Urinary bladder (tissue), 4 donors: Measurements from ENCODE around the gene DNAJB12. TPM values are rescaled to one million over a fixed set of nuclear protein-coding genes. Genes with fewer than 3 reads are reported as not detected.

ENCODE experiments used
- DNase-seq: peaks from one replicate; pipeline ENCODE4 v3.0.0-alpha.2; 2015; ENCODE audit errors: extremely low spot score
- H3K27ac ChIP-seq: one replicate; pipeline ENCODE4 v1.5.1; 2013; ENCODE audit warnings: low read depth, mild to moderate bottlenecking, moderate library complexity
- H3K36me3 ChIP-seq: one replicate; pipeline ENCODE4 v1.6.1; 2013; ENCODE audit warnings: mild to moderate bottlenecking, moderate library complexity; ENCODE audit not compliant: insufficient read depth
- H3K4me1 ChIP-seq: one replicate; pipeline ENCODE4 v1.6.1; 2013; ENCODE audit warnings: mild to moderate bottlenecking, moderate library complexity; ENCODE audit not compliant: insufficient read depth
- H3K4me3 ChIP-seq: one replicate; pipeline ENCODE4 v1.5.1; 2013; ENCODE audit warnings: low read depth, low read length
- WGBS: extraction: QIAGEN DNeasy Blood & Tissue Kit; methylation state at CpG from one replicate; pipeline ENCODE4 v1.1.7; 2013; 5-methylcytosine and 5-hydroxymethylcytosine counted together
- polyA plus RNA-seq: library from polyadenylated mRNA; stranded (reverse); fragments of 200-250 nt; gene quantifications from one replicate; pipeline ENCODE4 v1.2.3, GENCODE V29; 2013
- total RNA-seq: library from RNA; depleted of rRNA; stranded (reverse); fragments of >200 nt; gene quantifications from one replicate; pipeline ENCODE4 v1.2.3, GENCODE V29; 2014
- donor health status: healthy with polysubstance abuse.
- donor health status: healthy.

DNAJB12 gene
- total and polyA plus RNA-seq, 2 donors: 21.9 to 26.7 TPM

DNA sequence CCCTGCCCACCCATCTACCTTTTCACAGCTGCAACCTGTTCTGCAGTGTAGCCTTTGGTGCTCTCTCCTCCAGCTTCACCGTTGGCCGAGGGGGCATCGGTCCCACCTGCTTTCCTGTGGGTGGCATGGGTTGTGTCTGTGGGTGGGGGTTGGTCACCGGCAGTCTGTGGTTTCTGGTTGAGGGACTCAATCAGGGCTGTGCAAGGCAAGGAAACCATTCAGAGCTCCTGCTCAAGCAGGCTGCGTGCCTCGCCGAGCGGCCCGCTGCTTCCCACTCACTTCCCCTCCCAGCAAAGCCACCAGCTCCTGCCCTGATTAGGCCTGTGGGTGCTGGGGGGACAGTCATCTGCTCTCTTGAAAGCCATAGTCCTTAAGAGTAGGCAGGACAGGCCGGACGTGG lies 9.8 kb downstream of the DNAJB12 start:
- DNase-seq: no peak
- H3K36me3 ChIP-seq: peaks cover 5% of the 10 kb centered on the region
- no peaks in the 10 kb centered on the region for H3K4me1 ChIP-seq
- H3K27ac ChIP-seq: no peak overlapping the region
- H3K4me3 ChIP-seq: no peak overlapping the region
- 91% methylated on average over 11 of the region's 11 CpGs for WGBS

GRCh38 chr10:72342911-72343310 lies 11.8 kb downstream of the DNAJB12 start:
- Histone ChIP-seq H3K36me3 (no peaks in the 10 kb centered on the region), H3K4me3 (no peak overlapping the region), H3K4me1 (no peaks in the 10 kb centered on the region), H3K27ac (no peak overlapping the region)
- DNase-seq: no peak
- WGBS: 93% methylated on average over 5 of the region's 5 CpGs

DNA sequence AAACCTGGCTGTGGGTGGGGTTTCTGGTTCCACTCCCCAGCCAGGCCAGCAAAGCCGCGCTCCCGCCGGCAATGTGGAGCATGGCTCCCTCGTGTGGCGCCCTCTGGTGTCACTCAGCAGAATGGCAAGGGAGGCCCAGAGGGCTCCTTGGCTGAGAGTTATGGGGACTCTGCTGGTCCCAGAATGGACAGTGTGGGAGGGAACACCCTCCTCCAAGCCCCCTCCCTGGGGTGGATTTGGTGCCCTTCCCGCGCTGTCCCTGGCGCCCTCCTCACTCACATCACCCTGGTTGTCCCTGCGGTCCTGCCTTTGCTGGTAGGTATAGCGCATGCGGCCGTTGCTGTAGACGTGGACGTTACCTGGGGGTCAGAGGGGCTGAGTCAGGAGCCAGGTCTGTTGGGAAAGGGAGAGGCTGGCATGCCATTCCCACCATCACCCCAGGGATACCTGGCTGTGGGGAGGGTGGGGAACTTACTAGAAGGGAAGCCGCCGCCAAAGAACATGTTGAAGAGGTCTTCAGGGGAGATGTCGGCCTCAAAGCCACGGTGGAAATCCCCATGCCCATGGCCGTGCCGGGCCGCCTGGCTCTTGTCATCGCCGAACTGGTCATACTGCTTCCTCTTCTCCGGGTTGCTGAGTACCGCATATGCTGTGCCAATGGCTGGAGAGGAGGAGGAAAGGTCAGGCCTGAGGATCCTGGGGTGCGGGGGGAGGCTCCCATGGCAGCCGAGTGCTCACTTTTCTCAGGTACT lies 14.0 kb downstream of the DNAJB12 start:
- 68% methylated on average over 28 of the region's 28 CpGs for WGBS
- H3K4me3 ChIP-seq: no peak overlapping the region
- no peak overlapping the region for H3K27ac ChIP-seq
- no peaks in the 10 kb centered on the region for H3K4me1 ChIP-seq
- DNase-seq: no peak
- no peaks in the 10 kb centered on the region for H3K36me3 ChIP-seq

DNA sequence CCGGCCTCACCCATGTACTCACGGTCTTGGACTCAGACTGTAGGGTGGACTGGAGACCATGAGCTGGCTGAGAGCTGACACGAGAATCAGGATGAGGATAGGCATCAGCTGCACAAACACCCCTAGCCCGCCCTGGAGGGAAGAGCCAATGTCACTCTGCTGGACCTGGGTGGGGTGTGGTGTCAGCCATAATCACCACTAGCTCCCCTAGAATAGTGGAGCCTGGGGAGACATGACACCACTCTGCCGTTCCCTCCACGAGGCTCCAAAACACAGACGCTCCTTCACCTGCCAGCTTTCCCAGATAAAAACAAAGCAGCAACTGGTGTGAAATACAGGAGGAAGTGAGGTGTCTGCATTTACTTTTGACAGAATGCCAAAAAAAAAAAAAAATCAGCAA lies 16.5 kb downstream of the DNAJB12 start:
- DNase-seq: no peak
- no peaks in the 10 kb centered on the region for H3K36me3 ChIP-seq
- H3K27ac ChIP-seq: no peak overlapping the region
- H3K4me3 ChIP-seq: no peak overlapping the region
- 91% methylated on average over 7 of the region's 7 CpGs for WGBS
- no peaks in the 10 kb centered on the region for H3K4me1 ChIP-seq

DNA sequence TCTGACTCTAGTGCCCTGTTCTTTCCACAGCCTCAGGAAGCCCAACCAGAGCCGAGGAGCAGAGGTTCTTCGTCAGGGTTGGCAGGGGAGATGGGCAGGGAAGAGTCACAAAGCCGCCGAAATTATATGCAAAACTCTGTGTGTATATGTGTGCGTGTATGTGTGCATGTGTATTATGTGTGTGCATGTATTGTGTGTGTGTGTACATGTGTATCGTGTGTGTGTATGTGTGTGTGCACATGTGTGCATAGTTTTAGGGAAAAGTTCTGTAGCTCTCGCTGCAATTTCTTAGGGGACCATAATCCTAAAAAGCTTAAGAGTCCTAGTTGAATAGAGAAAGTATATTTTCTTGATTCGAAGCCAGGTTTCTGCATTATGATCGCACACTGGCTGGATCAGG lies 17.0 kb downstream of the DNAJB12 start:
- WGBS: 89% methylated on average over 9 of the region's 9 CpGs
- no peak for DNase-seq
- Histone ChIP-seq H3K36me3 (no peaks in the 10 kb centered on the region), H3K4me1 (no peaks in the 10 kb centered on the region), H3K4me3 (no peak overlapping the region), H3K27ac (no peak overlapping the region)

DNA sequence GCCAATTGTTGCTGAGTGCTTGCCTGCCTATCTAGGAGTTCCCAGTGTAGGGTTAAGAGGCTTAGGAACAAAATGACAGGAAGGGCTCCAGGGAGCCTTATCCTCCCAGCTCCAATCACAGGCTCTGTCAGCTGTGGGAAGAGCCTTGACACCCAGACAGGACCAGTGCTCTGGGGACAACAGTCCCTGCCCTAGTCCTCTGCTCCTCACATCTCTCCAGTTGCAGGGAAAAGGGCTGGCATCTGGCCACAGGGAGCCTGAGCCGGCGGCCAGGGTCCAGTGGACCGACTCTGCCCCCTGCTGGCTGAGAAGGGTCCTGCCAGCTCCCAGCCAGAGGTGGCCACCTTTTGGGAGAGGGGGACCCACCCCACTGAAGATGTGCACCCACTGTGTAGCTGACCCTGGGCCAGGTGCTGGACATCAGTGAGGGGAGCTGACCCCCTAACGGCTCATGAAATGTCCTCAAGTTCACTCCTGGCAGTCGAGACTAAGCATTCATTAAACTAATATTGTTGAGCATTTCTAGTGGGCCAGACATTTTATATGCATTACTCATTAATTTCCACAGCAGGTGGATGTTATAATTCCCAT lies 17.6 kb downstream of the DNAJB12 start:
- WGBS: 29% methylated on average over 5 of the region's 5 CpGs

GRCh38 chr10:72336259-72337038 lies 18.3 kb downstream of the DNAJB12 start:
- Histone ChIP-seq H3K4me3 (no peak overlapping the region), H3K36me3 (no peaks in the 10 kb centered on the region), H3K27ac (peak overlapping the region; percentile 47), H3K4me1 (no peaks in the 10 kb centered on the region)
- no peak for DNase-seq
- 87% methylated on average over 18 of the region's 18 CpGs for WGBS

More for the DNA sequence above, 17.6 kb downstream of the DNAJB12 start:
- Histone ChIP-seq H3K36me3 (no peaks in the 10 kb centered on the region), H3K4me1 (no peaks in the 10 kb centered on the region), H3K27ac (no peak overlapping the region), H3K4me3 (no peak overlapping the region)
- DNase-seq: no peak

GRCh38 chr10:72335394-72336258 lies 19.1 kb downstream of the DNAJB12 start:
- peak overlapping the region; percentile 38 for H3K27ac ChIP-seq
- 70% methylated on average over 20 of the region's 20 CpGs for WGBS
- DNase-seq: no peak
- H3K36me3 ChIP-seq: no peaks in the 10 kb centered on the region
- no peak overlapping the region for H3K4me3 ChIP-seq
- no peaks in the 10 kb centered on the region for H3K4me1 ChIP-seq

DNA sequence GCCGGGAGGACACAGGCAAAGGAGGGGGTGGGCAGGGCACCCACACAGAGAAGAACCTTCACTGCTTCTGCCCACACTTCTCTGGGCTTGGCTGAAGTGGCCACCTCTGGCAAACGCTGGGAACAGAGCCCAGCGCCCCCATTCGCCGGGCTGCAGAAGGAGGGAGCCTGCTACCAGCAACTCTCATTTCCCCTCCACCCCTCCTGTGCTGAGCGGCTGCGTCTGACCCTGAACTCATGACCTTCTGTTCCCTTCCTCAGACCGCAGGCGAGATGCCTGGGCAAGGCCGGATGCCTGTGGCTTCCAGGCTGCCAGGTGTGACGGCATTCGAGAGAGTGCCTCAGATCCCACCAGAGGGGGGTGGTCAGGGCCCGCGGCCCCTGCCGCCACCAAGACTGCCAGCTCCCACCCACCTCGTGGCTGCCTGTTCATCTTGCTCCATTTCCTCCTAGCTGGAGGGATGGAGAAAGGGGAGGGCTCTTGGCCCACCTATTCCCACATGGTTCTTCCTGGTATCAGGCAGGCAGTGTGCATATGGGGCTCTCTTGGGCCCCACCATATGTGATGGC lies 19.8 kb downstream of the DNAJB12 start:
- Histone ChIP-seq H3K4me3 (no peak overlapping the region), H3K4me1 (no peaks in the 10 kb centered on the region), H3K27ac (peak overlapping the region; percentile 52), H3K36me3 (no peaks in the 10 kb centered on the region)
- 41% methylated on average over 16 of the region's 16 CpGs for WGBS
- DNase-seq: no peak

GRCh38 chr10:72334196-72334824 lies 20.4 kb downstream of the DNAJB12 start:
- Histone ChIP-seq H3K36me3 (no peaks in the 10 kb centered on the region), H3K27ac (peak overlapping the region; percentile 52), H3K4me1 (no peaks in the 10 kb centered on the region), H3K4me3 (no peak overlapping the region)
- DNase-seq: no peak
- 48% methylated on average over 17 of the region's 17 CpGs for WGBS

GRCh38 chr10:72333112-72334015 lies 21.4 kb downstream of the DNAJB12 start:
- H3K4me1 ChIP-seq: no peaks in the 10 kb centered on the region
- 81% methylated on average over 19 of the region's 19 CpGs for WGBS
- no peaks in the 10 kb centered on the region for H3K36me3 ChIP-seq
- DNase-seq: no peak
- H3K27ac ChIP-seq: peak overlapping the region; percentile 75
- H3K4me3 ChIP-seq: no peak overlapping the region
